OCI-LY3 (cell line): Measurements from ENCODE around the gene TTC39B.

Source experiments
- H2AFZ ChIP-seq: fragments of 200-600, 300-600 bp; shearing (Covaris generic); 2 replicates; pipeline ENCODE4 v1.6.0; 2014; ENCODE audit warnings: antibody characterized with exemption, low read depth, low read length
- H3K27ac ChIP-seq: fragments of 200-600, 300-600 bp; sonication (generic); 2 replicates; pipeline ENCODE4 v1.5.1; 2014; ENCODE audit warnings: mild to moderate bottlenecking, low read length, moderate library complexity, mixed read lengths
- H3K27me3 ChIP-seq: fragments of 200-600, 300-600 bp; sonication (generic); 2 replicates; pipeline ENCODE4 v1.6.1; 2014; ENCODE audit warnings: low read depth, low read length, mixed read lengths
- H3K36me3 ChIP-seq: fragments of 200-600, 300-600 bp; sonication (generic); replicated peaks from 2 replicates; pipeline ENCODE3; 2014; ENCODE audit warnings: low read depth, low read length, mixed read lengths
- H3K4me1 ChIP-seq: fragments of 300-600, 200-600 bp; sonication (generic); 2 replicates; pipeline ENCODE4 v1.6.1; 2014; ENCODE audit warnings: low read length, mixed read lengths
- H3K4me2 ChIP-seq: fragments of 200-600, 300-600 bp; sonication (generic); 2 replicates; pipeline ENCODE4 v1.6.1; 2014; ENCODE audit warnings: low read length, mixed read lengths
- H3K4me3 ChIP-seq: fragments of 300-600, 200-600 bp; sonication (generic); 2 replicates; pipeline ENCODE4 v1.5.1; 2014; ENCODE audit warnings: antibody characterized with exemption, mild to moderate bottlenecking, low read length, moderate library complexity
- H3K79me2 ChIP-seq: fragments of 300-600, 200-600 bp; shearing (Covaris generic); 2 replicates; pipeline ENCODE4 v1.6.1; 2014; ENCODE audit warnings: mild to moderate bottlenecking, low read length, mixed read lengths
- H3K9ac ChIP-seq: fragments of 300-600, 200-600 bp; shearing (Covaris generic); 2 replicates; pipeline ENCODE4 v1.6.0; 2014; ENCODE audit warnings: mild to moderate bottlenecking, low read length, moderate library complexity
- H3K9me3 ChIP-seq: fragments of 200-600, 300-600 bp; shearing (Covaris generic); 2 replicates; pipeline ENCODE4 v1.6.1; 2014; ENCODE audit warnings: low read length, mixed read lengths; ENCODE audit not compliant: insufficient read depth
- H4K20me1 ChIP-seq: fragments of 200-600, 300-600 bp; sonication (generic); 2 replicates; pipeline ENCODE4 v1.6.1; 2016; ENCODE audit warnings: low read length, mixed read lengths; ENCODE audit not compliant: insufficient read depth
- CTCF ChIP-seq: fragments of 200-600, 300-600 bp; sonication (generic); IDR thresholded peaks from 2 replicates; pipeline ENCODE4 v1.5.1; 2014; ENCODE audit warnings: antibody characterized with exemption, low read length, low read depth
- EZH2phosphoT487 ChIP-seq: fragments of 200-600 bp; shearing (Covaris generic); IDR thresholded peaks from 2 replicates; pipeline ENCODE4 v1.6.1; 2018; ENCODE audit warnings: antibody characterized with exemption, mixed run types, low read depth

The TTC39B gene

GRCh38 chr9:15220658-15221318 lies 86.2 kb downstream of the TTC39B start:
- no peaks in the 10 kb centered on the region for H3K79me2 ChIP-seq
- TF ChIP-seq EZH2phosphoT487 (no peak), CTCF (no peak)

GRCh38 chr9:15219546-15219945 lies 87.5 kb downstream of the TTC39B start:
- Histone ChIP-seq H3K4me2 (no peak overlapping the region), H3K4me1 (no peaks in the 10 kb centered on the region), H3K79me2 (no peaks in the 10 kb centered on the region), H4K20me1 (no peaks in the 10 kb centered on the region), H3K4me3 (no peak overlapping the region), H3K9ac (no peak overlapping the region), H3K27me3 (peaks cover 5% of the 10 kb centered on the region), H3K9me3 (no peaks in the 10 kb centered on the region), H2AFZ (no peak overlapping the region), H3K27ac (no peak overlapping the region), H3K36me3 (no peaks in the 10 kb centered on the region)
- TF ChIP-seq EZH2phosphoT487 (no peak), CTCF (no peak)

More at GRCh38 chr9:15220658-15221318, 86.2 kb downstream of the TTC39B start:
- Histone ChIP-seq H3K4me3 (no peak overlapping the region), H3K27ac (no peak overlapping the region), H3K4me1 (no peaks in the 10 kb centered on the region), H3K9me3 (no peaks in the 10 kb centered on the region), H3K27me3 (peaks cover 5% of the 10 kb centered on the region), H2AFZ (no peak overlapping the region), H3K36me3 (no peaks in the 10 kb centered on the region), H3K4me2 (no peak overlapping the region), H4K20me1 (no peaks in the 10 kb centered on the region), H3K9ac (no peak overlapping the region)

GRCh38 chr9:15218994-15219393 lies 88.0 kb downstream of the TTC39B start:
- Histone ChIP-seq H4K20me1 (no peaks in the 10 kb centered on the region), H3K4me3 (no peak overlapping the region), H3K36me3 (no peaks in the 10 kb centered on the region)

GRCh38 chr9:15213249-15213648 lies 93.8 kb downstream of the TTC39B start:
- H4K20me1 ChIP-seq: no peaks in the 10 kb centered on the region
- H3K4me1 ChIP-seq: no peaks in the 10 kb centered on the region
- H3K4me2 ChIP-seq: no peak overlapping the region
- H2AFZ ChIP-seq: no peak overlapping the region
- H3K4me3 ChIP-seq: no peak overlapping the region
- H3K27me3 ChIP-seq: peaks cover 10% of the 10 kb centered on the region; the same call in 1 of the 2 replicates
- TF ChIP-seq CTCF (no peak), EZH2phosphoT487 (no peak)
- no peaks in the 10 kb centered on the region for H3K36me3 ChIP-seq
- H3K79me2 ChIP-seq: no peaks in the 10 kb centered on the region
- no peak overlapping the region for H3K27ac ChIP-seq
- no peak overlapping the region for H3K9ac ChIP-seq
- H3K9me3 ChIP-seq: no peaks in the 10 kb centered on the region

More at GRCh38 chr9:15218994-15219393, 88.0 kb downstream of the TTC39B start:
- no peak overlapping the region for H3K27ac ChIP-seq
- no peak overlapping the region for H3K4me2 ChIP-seq
- H3K9ac ChIP-seq: no peak overlapping the region
- H2AFZ ChIP-seq: no peak overlapping the region
- H3K79me2 ChIP-seq: no peaks in the 10 kb centered on the region
- no peaks in the 10 kb centered on the region for H3K4me1 ChIP-seq
- TF ChIP-seq CTCF: no peak
- no peak for TF ChIP-seq EZH2phosphoT487
- H3K27me3 ChIP-seq: peaks cover 8% of the 10 kb centered on the region
- H3K9me3 ChIP-seq: no peaks in the 10 kb centered on the region
